Measurements from ENCODE around the gene BMP7. TPM values are rescaled to one million over a fixed set of nuclear protein-coding genes. Genes with fewer than 3 reads are reported as not detected.

The BMP7 gene
- total and polyA plus RNA-seq, 2 of the 13 experiments (the other 11 are each of a cell fraction or from before 2014, with no cell fraction given): not detected

GRCh38 chr20:57278457-57278856 lies 12.0 kb upstream of the BMP7 start:
- in situ Hi-C loops (cut with HindIII; ENCODE audit: extremely low pct_ligation_motif_present, low pct_unique_long_range_greater_than_20kb): no loop called here

More at GRCh38 chr20:57278457-57278856, 12.0 kb upstream of the BMP7 start:
- H3K27me3 ChIP-seq (ENCODE audit: control insufficient read depth in 1 of 2, insufficient read depth in 2 of 2, low read length in 2 of 2): peaks cover 6 to 71% of the 10 kb centered on the region in 2 experiments; a peak in 4 of 5 replicates
- intact Hi-C loops (cut with micrococcal nuclease; ENCODE audit: unreplicated experiment): no loop called here
- no peak for FAIRE-seq
- H3K9me3 ChIP-seq (ENCODE audit: low read length): no peaks in the 10 kb centered on the region
- no peak overlapping the region for H3K27ac ChIP-seq (ENCODE audit: extremely low read length, insufficient read depth, low read length)
- ATAC-seq: no peak
- no peak overlapping the region for H3K4me2 ChIP-seq (ENCODE audit: low read depth, low read length)
- POLR2A ChIA-PET: no interaction called here
- WGBS (ENCODE audit: low lambda C conversion rate): under 1% methylated on average over 9 of the region's 9 CpGs
- no peak overlapping the region for H3K9ac ChIP-seq (ENCODE audit: insufficient read depth, low read depth, low read length)
- no peaks in the 10 kb centered on the region for H3K4me1 ChIP-seq (ENCODE audit: insufficient read depth, low read length)
- no TSS peak for BruUV-seq (replicated peaks)
- H3K4me3 ChIP-seq (replicated peaks in 1 of 3; ENCODE audit: insufficient read depth in 1 of 3, low read depth in 2 of 3, low read length in 3 of 3): no peak overlapping the region
- H4K20me1 ChIP-seq (ENCODE audit: insufficient read depth, low read length): no peaks in the 10 kb centered on the region; the same call in 1 of the 2 replicates
- no peak for TF ChIP-seq CREM (IDR thresholded peaks at IDR 0.05)
- TF ChIP-seq CREM (CRISPR knock-in tag; IDR thresholded peaks at IDR 0.05): no peak
- no peak for TF ChIP-seq ZNF512B (CRISPR knock-in tag; IDR thresholded peaks at IDR 0.05; ENCODE audit: borderline replicate concordance)
- H3K36me3 ChIP-seq (replicated peaks in 1 of 2; ENCODE audit: control insufficient read depth in 1 of 2, insufficient read depth in 2 of 2, low read length in 2 of 2): no peaks in the 10 kb centered on the region
- CTCF ChIA-PET (ENCODE audit: low intra/inter-chr PET ratio, low total read pairs): no interaction called here
- no peaks in the 10 kb centered on the region for H3K79me2 ChIP-seq (ENCODE audit: insufficient read depth, low read length)
- no peak for DNase-seq (ENCODE audit: low spot score)
- H2AFZ ChIP-seq (ENCODE audit: low read length): no peak overlapping the region
